ENCODE data around the gene FADS1.

Gene FADS1

DNA sequence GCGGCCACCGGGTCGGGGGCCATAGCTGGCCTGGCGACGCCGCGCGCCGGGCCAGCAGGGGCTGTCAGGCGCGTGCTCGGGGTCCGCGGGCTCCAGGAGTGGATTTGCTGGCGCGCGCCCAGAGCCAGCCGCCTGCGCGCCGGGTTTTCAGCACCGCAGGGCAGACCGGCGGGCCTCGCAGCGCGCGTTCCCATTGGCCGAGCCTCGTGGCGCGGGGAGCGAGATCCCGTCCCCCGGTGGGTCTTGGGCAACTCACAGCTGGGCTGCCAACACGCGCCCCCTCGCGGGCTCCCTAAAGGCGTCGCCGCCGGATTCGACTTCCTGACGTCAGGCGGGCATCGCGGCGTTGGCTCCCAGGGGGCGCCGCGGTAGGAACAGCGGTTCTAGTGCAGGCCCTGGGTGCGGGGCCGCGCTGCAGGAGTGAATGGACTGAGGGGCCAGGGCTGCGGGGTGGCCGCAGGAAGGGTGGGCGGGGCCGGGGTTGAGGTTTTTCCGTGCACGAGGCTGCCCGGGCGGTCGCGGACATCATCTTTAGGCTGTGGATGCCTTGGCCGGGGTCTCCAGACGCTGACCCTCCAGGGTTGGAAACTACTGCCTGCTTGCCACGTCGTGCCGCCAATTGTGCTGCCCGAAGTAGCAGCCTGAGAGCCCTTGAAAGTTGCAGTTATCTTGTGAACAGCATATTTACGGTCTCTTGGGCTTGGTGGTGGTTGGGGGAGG lies at the start of gene FADS1:
FADS1 (minus strand) TSS at position 268 of the 720 bp plus-strand sequence; CDS start at position 194, 74 bp downstream.
- peak; percentile 90 for DNase-seq

GRCh38 chr11:61866231-61866957 lies 49.6 kb upstream of the FADS1 start:
- DNase-seq: no peak

- DNase-seq: no peak
Observed at GRCh38 chr11:61864814-61865775, 48.3 kb upstream of the FADS1 start.

DNA sequence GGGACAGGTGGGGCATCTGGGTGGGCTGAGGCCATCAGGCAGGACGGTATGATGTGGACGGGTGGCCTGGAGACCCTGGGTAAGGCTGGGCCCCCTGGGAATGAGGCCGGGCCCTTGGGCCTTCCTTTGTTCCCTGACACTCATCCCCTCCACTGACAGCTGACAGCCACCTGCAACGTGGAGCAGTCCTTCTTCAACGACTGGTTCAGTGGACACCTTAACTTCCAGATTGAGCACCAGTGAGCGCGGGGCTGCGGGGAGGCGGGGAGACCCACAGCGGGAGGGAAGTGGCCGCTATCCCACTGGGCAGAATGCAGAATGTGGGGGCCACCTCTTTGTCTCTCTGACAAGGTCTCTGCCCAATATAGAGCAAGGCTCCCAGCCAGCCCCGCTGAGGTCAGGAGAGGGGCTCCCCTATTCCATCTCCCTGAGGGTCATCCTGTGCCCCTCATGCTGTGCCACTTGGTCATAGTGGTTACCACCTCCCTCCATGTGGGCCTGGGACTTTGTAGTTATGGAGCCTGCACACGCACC lies 46.8 kb upstream of the FADS1 start:
- DNase-seq: no peak

DNA sequence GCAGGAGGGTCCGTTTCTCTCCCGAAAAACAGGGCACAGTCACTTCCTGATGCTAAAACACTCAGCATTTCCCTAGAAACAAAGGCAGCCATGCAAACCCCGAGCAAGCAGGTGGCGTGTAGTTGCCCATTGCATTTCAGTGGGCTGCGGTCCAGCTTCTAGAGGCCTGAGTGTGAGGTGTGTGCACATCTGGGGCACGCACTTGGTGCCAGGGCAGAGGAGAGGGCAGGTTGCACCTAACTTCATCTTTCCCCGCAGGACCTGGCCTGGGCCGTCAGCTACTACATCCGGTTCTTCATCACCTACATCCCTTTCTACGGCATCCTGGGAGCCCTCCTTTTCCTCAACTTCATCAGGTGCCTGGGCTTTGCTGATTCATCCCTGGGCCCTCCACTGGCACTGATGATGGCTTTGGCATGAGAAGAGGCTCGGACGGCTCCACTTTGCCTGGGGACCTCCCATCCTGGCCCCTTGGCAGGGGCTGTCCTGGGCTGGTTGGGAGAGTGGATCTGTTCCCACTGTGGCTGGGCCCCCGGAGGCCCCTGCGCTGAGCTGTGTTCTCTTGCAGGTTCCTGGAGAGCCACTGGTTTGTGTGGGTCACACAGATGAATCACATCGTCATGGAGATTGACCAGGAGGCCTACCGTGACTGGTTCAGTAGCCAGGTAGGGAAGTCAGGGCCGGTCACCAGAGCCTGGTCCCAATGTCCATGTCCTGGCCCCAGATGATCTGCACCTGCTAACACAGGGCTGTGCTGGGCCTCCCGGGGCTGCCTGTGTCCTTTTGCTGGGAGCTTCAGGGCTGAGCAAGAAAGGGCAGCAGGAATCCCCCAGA lies 46.1 kb upstream of the FADS1 start:
- no peak for DNase-seq

DNA sequence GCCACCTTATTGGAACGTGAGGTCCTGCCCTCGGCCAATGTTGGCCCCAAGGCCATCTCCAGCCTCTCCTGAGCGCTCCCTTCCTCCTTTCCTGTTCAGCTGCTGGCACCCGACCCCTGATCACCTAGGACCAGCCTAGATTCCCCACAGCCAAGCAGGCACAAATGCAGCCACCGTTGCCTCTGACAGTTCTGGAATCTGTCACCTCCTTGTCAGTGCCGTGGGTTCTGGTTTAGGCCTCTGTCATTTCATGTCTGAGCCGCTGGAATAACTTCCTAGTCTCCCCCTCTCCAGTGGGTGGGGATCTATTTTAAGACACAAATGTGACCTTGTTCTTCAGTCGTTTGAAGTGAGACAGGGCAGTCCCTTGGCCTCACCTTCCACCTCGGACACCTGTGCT lies 44.8 kb upstream of the FADS1 start:
- no peak for DNase-seq

- no peak for DNase-seq
Observed at GRCh38 chr11:61860054-61860903, 43.5 kb upstream of the FADS1 start.

GRCh38 chr11:61855939-61856680 lies 39.3 kb upstream of the FADS1 start:
- DNase-seq: no peak

DNA sequence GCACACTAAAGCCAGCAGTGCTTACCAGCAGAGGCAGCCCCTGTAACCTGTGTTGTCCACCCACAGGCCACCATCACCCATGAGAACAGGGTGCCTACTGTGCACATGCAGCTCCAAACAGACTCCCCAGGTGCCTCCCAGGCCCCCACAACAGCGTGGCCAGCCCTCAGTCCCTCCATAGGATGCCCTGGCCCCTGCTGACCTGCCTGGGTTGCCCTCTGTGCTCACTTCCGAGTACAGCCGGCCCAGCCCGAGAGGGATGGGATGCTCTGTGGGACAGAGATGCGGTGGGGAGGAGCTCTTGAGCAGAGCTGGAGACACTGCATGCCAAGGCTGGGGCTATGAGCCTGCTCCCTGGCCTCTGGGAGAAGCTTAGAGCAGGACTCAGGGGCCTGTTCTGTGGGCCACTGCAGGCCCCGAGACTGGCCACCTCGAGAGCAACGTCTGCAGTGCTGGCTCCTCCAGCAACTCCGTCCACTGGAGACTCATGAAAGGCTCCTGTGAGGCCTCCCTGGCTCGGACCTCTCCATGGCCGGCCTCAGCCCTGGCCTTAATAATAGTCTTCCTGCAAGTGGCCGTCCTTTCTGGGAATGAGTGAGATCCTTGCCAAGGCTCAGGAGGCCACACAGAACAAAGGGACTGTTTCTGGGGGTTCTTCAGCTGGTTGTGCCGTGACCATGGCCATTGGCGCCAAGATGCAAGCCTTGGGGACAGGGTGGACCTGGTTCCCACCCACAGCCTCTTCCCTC lies 38.3 kb upstream of the FADS1 start:
- no peak for DNase-seq

GRCh38 chr11:61854206-61854895 lies 37.5 kb upstream of the FADS1 start:
- no peak for DNase-seq

DNA sequence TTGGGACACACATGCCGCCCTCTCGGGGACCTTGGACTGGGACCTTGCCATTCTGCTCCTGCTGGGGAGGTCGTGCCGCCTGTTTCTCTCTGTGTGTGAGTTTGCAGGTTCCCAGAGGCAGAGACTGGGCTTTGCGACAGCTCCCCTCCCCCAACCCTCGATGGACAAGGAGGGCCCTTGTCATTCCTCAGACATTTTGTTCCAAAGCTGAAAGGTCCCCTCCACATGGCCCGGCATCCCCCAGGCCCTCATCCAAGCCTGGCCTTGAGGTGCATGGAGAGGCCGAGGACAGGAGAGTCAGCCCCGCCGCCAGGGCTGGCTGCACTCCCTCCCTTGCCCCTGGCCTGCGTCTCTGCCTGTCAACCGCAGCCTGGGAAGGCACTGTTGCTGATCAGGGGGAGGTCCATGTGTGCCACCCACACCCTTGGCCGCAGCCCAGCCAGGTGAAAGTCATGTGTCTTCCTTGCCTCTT lies 36.9 kb upstream of the FADS1 start:
- DNase-seq: no peak

DNA sequence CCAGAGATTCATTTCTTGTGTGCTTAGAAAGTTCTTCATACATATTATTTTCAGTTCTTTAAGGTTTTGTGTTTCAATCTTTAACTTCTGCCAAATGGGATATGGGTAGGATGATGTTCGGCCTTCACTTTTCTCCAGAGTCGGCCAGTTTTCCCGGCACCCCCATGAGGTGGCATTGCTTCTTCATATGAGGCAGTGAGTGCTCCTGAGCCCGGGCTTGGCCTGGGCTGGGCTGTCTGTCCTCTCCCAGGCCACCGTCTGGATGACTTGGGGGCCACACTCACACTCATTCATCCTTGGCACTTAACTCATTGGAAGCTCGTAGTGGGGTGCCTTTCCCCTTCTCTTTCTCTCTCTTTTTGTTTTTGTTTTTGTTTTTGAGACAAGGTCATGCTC lies 35.1 kb upstream of the FADS1 start:
- no peak for DNase-seq

- no peak for DNase-seq
Observed at GRCh38 chr11:61851113-61851899, 34.5 kb upstream of the FADS1 start.

DNA sequence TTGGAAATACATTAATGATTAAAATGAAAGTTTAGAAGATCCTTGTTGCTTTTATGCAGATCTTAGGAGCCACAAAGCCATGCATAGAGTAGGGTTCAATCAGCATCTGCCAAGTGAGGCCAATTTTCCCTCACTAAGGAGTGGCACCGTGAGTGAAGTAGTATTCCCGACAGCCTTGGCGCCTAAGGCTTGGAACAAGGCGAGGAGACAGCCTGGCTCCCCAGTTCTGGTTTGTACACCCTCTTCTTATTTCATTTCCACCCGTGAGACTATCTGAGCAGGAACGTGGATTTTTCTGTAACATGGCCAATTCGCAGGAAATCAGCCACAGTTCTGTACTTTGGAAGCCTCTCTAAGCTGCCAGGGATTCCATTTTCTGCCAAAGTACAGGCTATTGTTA lies 33.9 kb upstream of the FADS1 start:
- DNase-seq: no peak

GRCh38 chr11:61848631-61849030 lies 31.8 kb upstream of the FADS1 start:
- no peak for DNase-seq

GRCh38 chr11:61847914-61848581 lies 31.2 kb upstream of the FADS1 start:
- no peak for DNase-seq

DNA sequence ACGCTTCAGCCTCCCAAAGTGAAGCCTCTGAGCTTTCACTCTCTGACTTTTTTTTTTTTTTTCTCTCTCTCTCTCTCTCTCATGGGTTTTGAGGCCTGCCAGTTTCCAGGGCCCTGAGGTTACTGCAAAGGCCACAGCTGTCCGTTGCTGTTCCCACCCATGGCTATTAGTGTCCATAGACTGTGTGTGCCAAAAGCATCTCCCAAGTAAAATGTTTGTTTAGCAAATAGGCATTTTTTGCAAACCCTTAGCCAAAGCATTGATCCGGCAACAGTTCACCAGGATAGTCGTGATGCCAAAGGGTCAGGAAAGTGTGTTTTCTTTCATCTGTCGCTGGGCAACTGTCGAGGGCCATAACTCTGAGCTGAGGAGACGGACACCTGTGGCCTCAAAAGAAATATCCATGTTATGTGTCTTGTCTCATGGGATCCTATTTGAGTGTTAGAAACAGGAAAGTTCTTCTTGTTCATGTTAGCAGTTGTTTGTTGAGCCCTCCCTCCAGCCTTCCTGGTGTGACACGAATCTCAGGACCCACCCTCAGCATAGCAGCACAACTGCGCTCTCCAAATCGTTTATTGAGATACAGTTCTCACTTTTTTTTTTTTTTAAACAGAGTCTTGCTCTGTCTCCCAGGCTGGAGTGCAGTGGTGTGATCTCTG lies 29.7 kb upstream of the FADS1 start:
- DNase-seq: no peak
